ENCODE results near the gene SLC25A45.

The SLC25A45 gene

GRCh38 chr11:65382033-65382803 is at the start of gene SLC25A45:
SLC25A45 (minus strand) TSS chr11:65382646; CDS start chr11:65381951, 695 bp downstream.
- DNase-seq, result peak; percentile 91

GRCh38 chr11:65431451-65432099 is 49.1 kb upstream of the SLC25A45 start:
- no peak for DNase-seq

- DNase-seq, result no peak
Measured at GRCh38 chr11:65430406-65431217, 48.2 kb upstream of the SLC25A45 start.

GRCh38 chr11:65429724-65430405 is 47.4 kb upstream of the SLC25A45 start:
- DNase-seq, result peak; percentile 26

GRCh38 chr11:65429068-65429681 is 46.7 kb upstream of the SLC25A45 start:
- peak; percentile 9 for DNase-seq

- DNase-seq, result peak; percentile 12
Measured at GRCh38 chr11:65428578-65429067, 46.2 kb upstream of the SLC25A45 start.

GRCh38 chr11:65427691-65428577 is 45.5 kb upstream of the SLC25A45 start:
- peak; percentile 29 for DNase-seq

- peak; percentile 49 for DNase-seq
Measured at GRCh38 chr11:65426839-65427690, 44.6 kb upstream of the SLC25A45 start.

GRCh38 chr11:65425971-65426838 is 43.8 kb upstream of the SLC25A45 start:
- DNase-seq, result peak; percentile 10

GRCh38 chr11:65425105-65425970 is 42.9 kb upstream of the SLC25A45 start:
- peak; percentile 74 for DNase-seq

- DNase-seq, result peak; percentile 55
Measured at GRCh38 chr11:65424205-65425104, 42.0 kb upstream of the SLC25A45 start.

GRCh38 chr11:65423516-65424204 is 41.2 kb upstream of the SLC25A45 start:
- DNase-seq, result peak; percentile 33

- peak; percentile 94 for DNase-seq
Measured at GRCh38 chr11:65422633-65423515, 40.4 kb upstream of the SLC25A45 start, which contains the start of gene NEAT1. NEAT1 (plus strand) TSS chr11:65422798.

GRCh38 chr11:65421794-65422632 is 39.6 kb upstream of the SLC25A45 start:
- DNase-seq, result peak; percentile 94

Data from activated CD4-positive, alpha-beta T cell treated with anti-CD3 and anti-CD28 coated beads for 1 hour (primary cell).